Type B pancreatic cell (in vitro differentiated cells): ENCODE data around the gene ATG9B. TPM values are rescaled to one million over a fixed set of nuclear protein-coding genes. Genes with fewer than 3 reads are reported as not detected.

Experiments
- DNase-seq: peaks from one replicate; pipeline ENCODE4 v3.0.0; 2021; ENCODE audit warnings: mixed read lengths; ENCODE audit not compliant: unreplicated experiment; ENCODE audit errors: extremely low spot score
- H3K27ac Mint-ChIP-seq: 2 replicates; pipeline ENCODE4 v1.8.0; 2021; ENCODE audit warnings: mild to moderate bottlenecking, mixed read lengths
- H3K27me3 Mint-ChIP-seq: 2 replicates; pipeline ENCODE4 v1.8.0; 2021; ENCODE audit warnings: mixed read lengths
- H3K36me3 Mint-ChIP-seq: 2 replicates; pipeline ENCODE4 v1.8.0; 2021; ENCODE audit warnings: mixed read lengths
- H3K4me1 Mint-ChIP-seq: one replicate; pipeline ENCODE4 v1.8.0; 2021; ENCODE audit warnings: mixed read lengths; ENCODE audit not compliant: unreplicated experiment
- H3K4me3 Mint-ChIP-seq: 2 replicates; pipeline ENCODE4 v1.8.0; 2021; ENCODE audit warnings: mild to moderate bottlenecking, mixed read lengths
- H3K9me3 Mint-ChIP-seq: 2 replicates; pipeline ENCODE4 v1.8.0; 2021; ENCODE audit warnings: mixed read lengths
- CTCF ChIP-seq: fragments of 200-600 bp; sonication (generic); conservative IDR thresholded peaks from 2 replicates; pipeline ENCODE4 v1.5.0; 2021; ENCODE audit warnings: antibody characterized with exemption, mild to moderate bottlenecking
- total RNA-seq: library from RNA; stranded (reverse); gene quantifications from 2 replicates; pipeline ENCODE4 v1.2.1, GENCODE V29; 2021; ENCODE audit warnings: low replicate concordance

Gene ATG9B
- total RNA-seq, 1 donor from 2014 or later: 33.8 TPM

- Mint-ChIP-seq H3K27me3 (peaks cover 5% of the 10 kb centered on the region), H3K9me3 (no peaks in the 10 kb centered on the region), H3K4me1 (peaks cover 32% of the 10 kb centered on the region), H3K36me3 (peaks cover 4% of the 10 kb centered on the region), H3K4me3 (peak overlapping the region; percentile 98), H3K27ac (peak overlapping the region; percentile 96)
- no peak for DNase-seq
- no peak for TF ChIP-seq CTCF
These were observed 32.6 kb upstream of the ATG9B start for GRCh38 chr7:151056666-151057505.

- Mint-ChIP-seq H3K4me3 (peak overlapping the region; percentile 98), H3K36me3 (peaks cover 4% of the 10 kb centered on the region), H3K4me1 (peaks cover 26% of the 10 kb centered on the region), H3K27ac (peak overlapping the region; percentile 96), H3K27me3 (peaks cover 5% of the 10 kb centered on the region), H3K9me3 (no peaks in the 10 kb centered on the region)
- DNase-seq: no peak
- peak; percentile 17 for TF ChIP-seq CTCF
These were observed 32.0 kb upstream of the ATG9B start for GRCh38 chr7:151056283-151056665.

- H3K4me3 Mint-ChIP-seq: no peak overlapping the region
- peaks cover 4% of the 10 kb centered on the region for H3K36me3 Mint-ChIP-seq
- no peak overlapping the region for H3K27ac Mint-ChIP-seq
- no peak for DNase-seq
- no peak for TF ChIP-seq CTCF
- H3K9me3 Mint-ChIP-seq: no peaks in the 10 kb centered on the region
- peaks cover 21% of the 10 kb centered on the region for H3K4me1 Mint-ChIP-seq
- peaks cover 17% of the 10 kb centered on the region for H3K27me3 Mint-ChIP-seq
These were observed 29.5 kb upstream of the ATG9B start for GRCh38 chr7:151053751-151054150.

GRCh38 chr7:151053096-151053495, 28.8 kb upstream of the ATG9B start:
- Mint-ChIP-seq H3K9me3 (no peaks in the 10 kb centered on the region), H3K27me3 (peaks cover 17% of the 10 kb centered on the region), H3K36me3 (peaks cover 4% of the 10 kb centered on the region), H3K4me3 (no peak overlapping the region), H3K4me1 (peaks cover 16% of the 10 kb centered on the region), H3K27ac (no peak overlapping the region)
- TF ChIP-seq CTCF: no peak
- DNase-seq: no peak

- Mint-ChIP-seq H3K4me1 (peaks cover 6% of the 10 kb centered on the region), H3K36me3 (peaks cover 4% of the 10 kb centered on the region), H3K4me3 (no peak overlapping the region), H3K9me3 (no peaks in the 10 kb centered on the region), H3K27ac (no peak overlapping the region), H3K27me3 (peaks cover 20% of the 10 kb centered on the region)
- no peak for TF ChIP-seq CTCF
- no peak for DNase-seq
These were observed 26.8 kb upstream of the ATG9B start for GRCh38 chr7:151051108-151051507.
